ENCODE data around the gene HOXB2.

GRCh38 chr17:48532261-48532660 lies 12.6 kb downstream of the HOXB2 start:
- TF ChIP-seq CTCF (conservative IDR thresholded peaks at IDR 0.05; ENCODE audit: low read length) (no peak), EZH2phosphoT487 (IDR thresholded peaks at IDR 0.05; ENCODE audit: borderline replicate concordance) (no peak)
